CD4-positive, alpha-beta T cell treated with Interleukin-15 for 1 hour (primary cell): Measurements from ENCODE around the gene CAVIN4.
A peak's percentile ranks its signal among the peaks of the same experiment; 100 is the strongest.

Source experiments
- DNase-seq: peaks from one replicate; pipeline ENCODE4 v3.0.0-alpha.2; 2020

Gene CAVIN4

DNA sequence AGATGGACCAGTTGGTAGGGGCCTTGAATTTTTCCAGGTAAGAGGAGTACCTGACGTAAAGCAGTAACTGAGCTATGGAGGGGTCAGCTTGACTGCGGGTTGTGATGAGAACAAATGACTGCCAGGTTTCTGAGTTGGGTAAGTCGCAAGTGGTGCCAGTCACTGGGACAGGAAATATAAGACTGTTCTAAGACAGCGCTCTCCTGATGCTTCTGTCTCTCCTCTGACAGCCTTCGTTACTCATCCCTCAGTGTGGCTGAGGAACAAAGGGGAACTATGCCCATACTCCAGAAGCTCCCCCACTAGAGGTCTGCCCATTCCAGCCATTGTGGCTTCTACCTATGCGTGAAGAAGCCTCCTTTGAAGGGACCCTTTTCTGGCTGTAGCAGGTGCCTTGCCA lies 13.3 kb downstream of the CAVIN4 start:
- no peak for DNase-seq

DNA sequence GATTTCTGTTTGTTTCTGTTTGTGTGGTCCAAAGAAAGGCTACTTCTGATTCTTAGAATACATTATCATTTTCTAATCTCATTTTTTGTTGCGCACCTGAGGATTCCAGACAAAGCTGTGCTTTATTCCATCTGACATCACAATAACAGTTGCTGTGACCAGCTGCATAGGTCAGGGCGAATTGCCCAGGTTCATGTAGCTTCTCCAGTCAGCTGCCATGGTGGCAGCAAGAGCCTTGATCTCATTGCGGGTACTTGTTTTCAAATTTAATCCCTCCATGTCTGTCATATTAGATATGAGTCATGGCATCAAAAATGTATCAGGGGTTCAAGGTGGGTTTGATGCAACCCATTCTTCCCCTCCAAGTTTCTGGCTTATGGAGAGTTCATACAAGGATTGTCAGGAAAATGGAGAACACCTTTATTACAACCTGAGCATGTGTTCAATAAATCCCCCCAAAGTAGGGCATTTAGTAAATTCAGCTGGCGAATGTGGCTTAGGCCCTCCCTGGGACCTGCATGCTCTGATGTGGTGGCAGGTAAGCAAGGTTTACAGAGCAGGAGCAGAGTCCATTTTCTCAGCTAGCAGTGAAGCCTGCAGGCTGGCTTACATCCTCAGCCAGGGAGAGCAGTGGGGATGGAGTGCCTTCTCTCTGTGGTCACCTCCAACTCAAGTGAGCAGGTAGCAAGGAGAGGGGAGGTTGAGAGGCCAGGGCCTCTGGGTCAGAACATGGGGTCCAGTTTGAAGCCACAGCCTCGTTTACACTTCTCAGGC lies 13.9 kb downstream of the CAVIN4 start:
- DNase-seq: no peak

DNA sequence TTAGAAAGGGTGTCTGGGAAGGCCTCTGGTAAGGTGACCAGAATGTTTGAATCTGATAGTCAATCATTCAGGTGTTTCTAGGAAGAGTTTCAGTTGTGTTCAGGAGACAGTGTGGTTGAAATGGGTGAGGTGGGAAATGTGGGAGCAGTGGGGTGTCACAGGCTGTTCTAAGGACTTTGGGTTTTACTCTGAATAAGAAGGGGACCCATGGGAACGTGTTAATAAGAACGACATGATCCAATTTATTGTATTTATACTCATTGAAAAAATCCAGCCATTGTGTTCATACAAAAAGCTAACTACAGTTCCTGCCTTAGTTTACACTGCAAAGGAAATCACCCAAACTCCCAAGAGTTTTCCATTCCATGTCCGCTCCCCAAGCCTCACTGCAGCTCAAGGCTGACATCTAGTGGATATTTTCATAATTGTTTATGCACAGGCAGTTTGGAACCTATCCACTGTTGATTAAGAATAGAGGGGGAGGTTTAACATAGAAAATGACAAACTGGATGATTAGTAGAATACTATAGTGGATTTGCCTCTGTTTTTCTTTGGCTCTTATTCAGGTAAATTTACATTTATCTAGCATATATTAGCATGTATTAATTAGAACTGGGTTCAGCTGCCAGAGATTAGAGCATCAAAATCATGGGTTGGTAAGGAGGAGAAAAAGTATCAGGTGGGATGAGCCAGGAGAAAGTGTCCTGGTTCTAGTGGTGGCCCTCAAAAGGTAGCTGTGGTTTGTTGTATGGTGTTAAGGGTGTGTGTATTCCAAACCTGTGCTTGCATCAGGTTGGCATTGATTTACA lies 17.7 kb downstream of the CAVIN4 start:
- DNase-seq: no peak

DNA sequence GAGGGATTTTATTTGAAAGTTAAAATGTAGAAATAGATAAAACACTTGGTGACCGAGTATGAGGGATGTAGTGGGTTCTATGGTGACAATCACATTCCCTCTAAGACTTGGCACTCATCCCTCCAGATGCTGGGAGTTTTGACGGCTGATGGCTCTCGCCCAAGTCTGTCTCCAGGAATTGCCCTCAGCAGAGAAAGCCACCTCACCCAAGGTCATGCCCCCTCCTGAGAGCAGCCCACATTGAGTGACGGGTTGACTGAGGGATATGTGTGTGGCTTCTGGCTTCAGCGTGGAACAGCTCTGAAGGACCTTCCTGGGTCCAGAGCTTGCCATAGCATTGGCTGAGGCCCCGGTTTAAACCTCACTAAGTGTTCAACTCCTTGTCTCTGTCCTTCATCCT lies 19.4 kb downstream of the CAVIN4 start:
- no peak for DNase-seq

DNA sequence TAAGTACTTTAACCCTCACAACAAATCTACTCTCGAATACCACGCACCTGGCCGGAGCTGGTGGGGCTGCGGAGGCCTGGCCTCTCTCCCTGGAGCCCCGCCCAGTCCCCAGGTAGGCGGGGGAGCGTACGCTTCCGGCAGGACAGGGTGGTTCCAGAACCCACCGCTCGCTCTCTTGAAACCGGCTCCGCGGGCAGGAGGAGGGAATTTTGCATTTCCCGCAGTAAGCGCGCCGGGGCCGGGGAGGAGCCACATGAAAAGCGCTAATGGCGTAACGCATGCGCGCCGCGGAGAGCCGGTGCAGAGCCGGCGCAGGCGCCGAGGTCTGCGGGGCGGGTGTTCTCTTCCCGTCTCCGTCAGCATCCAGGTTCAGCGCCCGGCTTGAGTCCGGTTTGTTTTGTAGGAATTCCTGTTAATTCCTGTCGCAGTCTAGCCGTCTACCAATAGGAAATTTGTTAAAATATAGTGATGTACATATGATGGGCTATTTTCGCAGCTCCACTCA lies 20.8 kb downstream of the CAVIN4 start:
- DNase-seq: peak; percentile 80

DNA sequence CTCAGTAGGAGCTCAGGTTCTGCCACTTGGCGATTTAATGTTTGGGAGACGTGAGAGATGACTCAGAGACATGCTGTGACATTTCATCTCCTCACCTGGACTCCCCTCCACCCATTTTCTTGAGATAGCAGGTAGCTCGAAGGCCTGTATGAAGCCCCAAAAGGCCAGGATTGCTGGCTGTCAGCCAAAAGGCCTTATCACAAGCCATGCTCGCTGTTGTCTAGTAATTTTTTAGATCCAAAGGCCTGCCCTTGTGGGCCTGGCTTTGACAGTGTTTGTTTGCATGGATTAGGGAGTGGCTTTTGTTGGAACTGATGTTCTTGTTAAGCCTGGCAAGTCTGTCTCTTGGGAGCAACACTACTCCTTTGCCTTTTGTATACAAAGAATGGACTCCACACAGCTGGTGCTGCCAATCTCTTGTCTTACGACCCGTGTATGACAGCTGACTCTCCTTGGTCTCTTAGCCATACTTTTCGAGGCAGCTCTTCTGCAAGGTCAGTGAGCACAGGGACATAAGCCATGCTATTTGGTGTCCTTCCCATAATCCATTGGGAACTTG lies 22.7 kb downstream of the CAVIN4 start:
- no peak for DNase-seq

DNA sequence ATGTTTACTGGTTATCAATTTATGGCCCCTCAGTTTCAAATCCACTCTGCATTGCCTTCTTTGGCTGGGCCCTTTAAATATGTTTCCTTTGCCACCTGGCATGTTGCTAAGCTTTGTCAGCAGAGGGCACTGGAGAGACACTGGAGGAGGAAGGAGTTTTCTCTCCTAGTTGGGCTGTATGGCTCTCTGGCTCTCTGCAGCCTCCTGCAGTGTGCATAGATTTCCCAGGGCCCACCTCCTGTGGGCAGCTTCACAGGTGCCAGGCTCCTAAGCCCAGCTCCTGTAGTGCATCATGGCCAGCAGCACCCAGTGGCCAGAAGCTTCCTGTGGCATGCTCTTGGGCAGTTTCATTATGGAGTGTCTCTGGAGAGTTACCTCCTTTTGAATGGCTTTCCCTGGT lies 23.3 kb downstream of the CAVIN4 start:
- peak; percentile 22 for DNase-seq

DNA sequence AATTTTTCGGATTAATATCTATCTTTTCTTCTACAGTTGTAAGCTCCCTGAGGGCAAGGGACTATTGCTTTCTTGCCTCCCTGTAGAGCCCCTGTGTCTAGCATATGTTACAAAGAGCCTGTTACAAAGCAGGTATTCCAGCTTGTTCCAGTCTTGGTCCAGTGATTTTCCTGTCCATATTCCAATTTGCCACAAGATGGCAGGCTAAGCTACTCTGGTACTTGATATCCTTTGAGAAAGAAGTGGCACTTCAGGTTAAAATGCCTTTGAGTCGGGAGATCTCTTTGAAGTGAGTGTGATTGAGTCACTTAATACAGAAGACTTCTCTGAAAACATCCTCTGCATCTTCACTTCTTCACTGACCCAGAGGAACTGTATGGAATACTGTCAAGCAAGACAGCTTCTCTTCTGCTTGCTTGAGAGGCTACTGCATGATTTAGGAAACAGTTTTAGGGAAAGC lies 24.5 kb downstream of the CAVIN4 start:
- DNase-seq: no peak

DNA sequence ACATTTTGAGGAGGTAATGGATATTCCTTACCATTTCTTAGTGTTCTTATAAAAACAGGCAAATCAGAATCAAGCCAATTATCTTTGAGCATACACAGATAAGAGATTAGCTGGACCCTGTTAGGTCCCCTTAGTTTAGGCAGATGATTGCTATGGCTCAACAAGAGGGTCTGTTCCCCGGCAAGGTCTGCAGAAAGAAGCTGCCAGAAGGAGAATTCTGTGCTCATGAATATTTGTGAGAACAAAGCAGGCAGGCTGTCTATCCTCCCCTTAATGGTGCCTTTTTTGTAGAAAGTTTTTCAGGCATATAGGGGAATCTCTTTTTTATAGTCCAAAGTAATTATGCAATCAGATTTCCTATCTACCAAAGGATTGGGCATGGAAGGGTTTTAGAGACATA lies 27.5 kb downstream of the CAVIN4 start:
- no peak for DNase-seq

DNA sequence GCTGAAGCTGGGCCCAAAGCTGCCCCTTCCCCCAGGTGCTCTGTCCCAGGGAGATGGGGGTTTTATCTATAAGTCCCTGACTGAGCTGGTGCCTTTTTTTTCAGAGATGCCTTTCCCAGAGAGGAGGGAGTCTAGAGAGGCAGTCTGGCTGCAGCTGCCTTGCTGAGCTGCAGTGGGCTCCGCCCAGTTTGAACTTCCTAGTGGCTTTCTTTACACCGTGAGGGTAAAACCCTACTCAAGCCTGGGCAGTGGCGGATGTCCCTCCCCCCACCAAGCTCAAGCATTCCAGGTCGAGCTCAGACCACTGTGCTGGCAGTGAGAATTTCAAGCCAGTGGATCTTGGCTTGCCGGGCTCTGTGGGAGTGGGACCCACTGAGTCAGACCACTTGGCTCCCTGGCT lies 41.3 kb downstream of the CAVIN4 start:
- no peak for DNase-seq

DNA sequence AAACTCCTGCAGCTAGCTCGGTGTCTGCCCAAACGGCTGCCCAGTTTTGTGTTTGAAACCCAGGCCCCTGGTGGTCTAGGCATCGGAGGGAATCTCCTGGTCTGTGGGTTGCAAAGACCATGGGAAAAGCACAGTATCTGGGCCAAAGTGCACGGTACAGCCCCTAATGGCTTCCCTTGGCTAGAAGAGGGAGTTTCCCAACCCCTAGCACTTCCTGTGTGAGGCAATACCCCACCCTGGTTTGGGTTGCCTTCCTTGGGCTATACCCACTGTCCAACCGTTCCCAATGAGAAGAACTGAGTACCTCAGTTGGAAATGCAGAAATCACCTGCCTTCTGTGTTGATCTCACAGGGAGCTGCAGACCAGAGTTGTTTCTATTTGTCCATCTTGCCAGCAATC lies 41.8 kb downstream of the CAVIN4 start:
- no peak for DNase-seq

DNA sequence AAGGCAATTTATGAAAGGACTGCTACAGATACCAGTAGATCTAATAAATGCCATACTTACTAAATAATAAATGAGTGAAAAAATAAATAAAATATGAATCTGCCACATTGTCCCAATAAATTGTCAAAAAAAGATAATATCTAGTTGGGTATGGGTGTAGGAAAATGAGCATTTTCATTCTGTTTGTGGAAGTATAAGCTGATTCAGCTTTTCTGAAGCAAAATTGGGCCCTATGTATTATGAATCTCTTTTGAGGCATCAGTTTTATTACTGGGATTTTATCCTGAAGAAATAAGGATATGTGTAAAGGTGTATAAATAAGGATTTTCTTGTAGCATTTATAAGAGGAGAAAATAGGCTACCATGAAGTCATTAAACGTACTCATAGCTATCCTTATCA lies 46.1 kb downstream of the CAVIN4 start:
- DNase-seq: no peak

DNA sequence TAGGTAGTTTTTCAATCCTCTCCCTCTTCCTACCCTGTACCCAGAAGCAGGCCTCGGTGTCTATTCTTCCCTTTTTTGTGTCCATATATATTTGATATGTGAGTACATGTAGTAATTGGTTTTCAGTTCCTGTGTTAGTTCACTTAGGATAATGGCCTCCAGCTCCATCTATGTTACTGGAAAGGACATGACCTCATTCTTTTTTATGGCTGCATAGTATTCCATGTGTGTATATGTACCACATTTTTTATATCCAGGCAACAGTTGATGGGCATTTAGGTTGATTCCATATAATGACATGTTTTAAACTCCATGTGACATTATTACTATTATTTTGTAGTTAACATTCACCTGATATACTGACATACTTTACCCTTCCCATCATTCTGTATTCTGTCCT lies 49.1 kb downstream of the CAVIN4 start:
- no peak for DNase-seq

DNA sequence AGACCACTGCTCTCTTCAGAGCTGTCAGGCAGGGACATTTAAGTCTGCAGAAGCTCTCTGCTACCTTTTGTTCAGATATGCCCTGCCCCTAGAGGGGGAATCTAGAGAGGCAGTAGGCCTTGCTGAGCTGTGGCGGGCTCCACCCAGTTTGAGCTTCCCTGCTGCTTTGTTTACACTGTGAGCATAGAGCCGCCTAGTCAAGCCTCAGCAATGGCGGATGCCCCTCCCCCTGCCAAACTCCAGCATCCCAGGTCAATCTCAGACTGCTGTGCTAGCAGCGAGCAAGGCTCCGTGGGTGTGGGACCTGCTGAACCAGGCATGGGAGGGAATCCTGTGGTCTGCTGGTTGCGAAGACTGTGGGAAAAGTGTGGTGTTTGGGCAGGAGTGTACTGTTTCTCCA lies 59.9 kb downstream of the CAVIN4 start:
- no peak for DNase-seq
